Naive B cell (primary cell): ENCODE measurements around the gene H1-8. TPM values are rescaled to one million over a fixed set of nuclear protein-coding genes. Genes with fewer than 3 reads are reported as not detected.
A peak's percentile ranks its signal among the peaks of the same experiment; 100 is the strongest.

ENCODE experiments used
- ATAC-seq, 2 donors: fragments of 150-1000 bp; cut with Tn5 transposase; 2 replicates each; pipeline ENCODE4 v1.10.0; 2021; ENCODE audit warnings: low read depth in 2 of 2, mild to moderate bottlenecking in 2 of 2, moderate library complexity in 2 of 2
- DNase-seq: peaks from one replicate; pipeline ENCODE4 v3.0.0; 2022
- H3K27ac Mint-ChIP-seq, 6 donors: one replicate each; pipeline ENCODE4 v1.8.0; 2020 to 2022; ENCODE audit warnings: mild to moderate bottlenecking in 6 of 6, mixed read lengths in 6 of 6, moderate library complexity in 5 of 6, inconsistent platforms in 2 of 6
- H3K27me3 Mint-ChIP-seq, 3 donors: one replicate each; pipeline ENCODE4 v1.8.0; 2021 to 2022; ENCODE audit warnings: mixed read lengths in 3 of 3, mild to moderate bottlenecking in 1 of 3
- H3K36me3 Mint-ChIP-seq, 2 donors: one replicate each; pipeline ENCODE4 v1.8.0; 2020 to 2022; ENCODE audit warnings: mixed read lengths in 2 of 2, inconsistent platforms in 1 of 2, mild to moderate bottlenecking in 1 of 2
- H3K4me1 Mint-ChIP-seq, 3 donors: one replicate each; pipeline ENCODE4 v1.8.0; 2020 to 2022; ENCODE audit warnings: mixed read lengths in 3 of 3, inconsistent platforms in 1 of 3, mild to moderate bottlenecking in 1 of 3, moderate library complexity in 1 of 3
- H3K4me3 Mint-ChIP-seq, 8 donors: one replicate each; pipeline ENCODE4 v1.8.0; 2020 to 2022; ENCODE audit warnings: mild to moderate bottlenecking in 8 of 8, mixed read lengths in 8 of 8, moderate library complexity in 8 of 8, inconsistent platforms in 2 of 8
- H3K9me3 Mint-ChIP-seq, 7 donors: one replicate each; pipeline ENCODE4 v1.8.0; 2020 to 2022; ENCODE audit warnings: mixed read lengths in 7 of 7, mild to moderate bottlenecking in 5 of 7, inconsistent platforms in 2 of 7, moderate library complexity in 1 of 7
- polyA plus RNA-seq, 6 donors: library from polyadenylated mRNA; unstranded; fragments of 300-500 nt; fragmentation: Illumina TruSeq; gene quantifications; one replicate each; pipeline ENCODE4 v1.2.3, GENCODE V29; 2021; ENCODE audit warnings: low read depth in 6 of 6

H1-8 gene
- polyA plus RNA-seq, 6 donors from 2014 or later = not detected

GRCh38 chr3:129567176-129567705, 24.3 kb downstream of the H1-8 start:
- ATAC-seq = no peak
- Mint-ChIP-seq H3K4me3 (no peak overlapping the region), H3K9me3 (no peaks in the 10 kb centered on the region), H3K27ac (no peak overlapping the region), H3K36me3 (no peaks in the 10 kb centered on the region), H3K4me1 (peaks cover 0 to 9% (median 0%) of the 10 kb centered on the region in 3 donors), H3K27me3 (no peaks in the 10 kb centered on the region)
- no peak for DNase-seq

DNA sequence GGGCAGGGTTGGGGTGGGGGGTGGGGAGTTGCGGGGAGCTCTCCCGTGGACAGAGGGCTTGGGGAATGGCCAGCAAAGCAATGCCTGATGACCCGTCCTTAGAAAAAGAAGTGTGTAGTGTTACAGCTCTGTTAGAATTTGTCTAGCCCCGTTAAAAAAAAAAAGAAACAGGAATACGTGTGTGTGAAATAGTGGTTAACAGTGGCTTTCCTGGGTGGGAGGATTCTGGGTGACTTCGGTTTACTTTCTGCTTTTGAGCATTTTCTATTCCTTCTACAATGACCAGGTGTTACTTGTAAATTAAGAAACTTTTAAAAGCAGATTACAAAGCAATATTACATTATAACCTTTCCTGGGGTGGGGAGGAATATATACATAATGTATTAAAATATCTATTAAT, 25.0 kb downstream of the H1-8 start:
- no peak overlapping the region for H3K4me3 Mint-ChIP-seq
- no peaks in the 10 kb centered on the region for H3K9me3 Mint-ChIP-seq
- H3K27me3 Mint-ChIP-seq = no peaks in the 10 kb centered on the region
- DNase-seq (no peak), ATAC-seq (no peak)
- H3K4me1 Mint-ChIP-seq = peaks cover 0 to 9% (median 0%) of the 10 kb centered on the region in 3 donors
- H3K27ac Mint-ChIP-seq = no peak overlapping the region
- no peaks in the 10 kb centered on the region for H3K36me3 Mint-ChIP-seq

- peaks cover 7 to 19% (median 10%) of the 10 kb centered on the region in 3 donors for H3K4me1 Mint-ChIP-seq
- no peak overlapping the region for H3K27ac Mint-ChIP-seq
- ATAC-seq (no peak), DNase-seq (no peak)
- H3K36me3 Mint-ChIP-seq = no peaks in the 10 kb centered on the region
- H3K4me3 Mint-ChIP-seq = no peak overlapping the region
- H3K27me3 Mint-ChIP-seq = no peaks in the 10 kb centered on the region
- H3K9me3 Mint-ChIP-seq = no peaks in the 10 kb centered on the region
These were observed 26.9 kb downstream of the H1-8 start for GRCh38 chr3:129569856-129570255.

GRCh38 chr3:129571605-129572547, 28.9 kb downstream of the H1-8 start:
- no peak for DNase-seq
- no peak for ATAC-seq
- Mint-ChIP-seq H3K9me3 (no peaks in the 10 kb centered on the region), H3K27ac (peak overlapping the region in 4 of 6 donors; percentile 34 to 92 (median 43)), H3K4me3 (no peak overlapping the region), H3K36me3 (no peaks in the 10 kb centered on the region), H3K27me3 (no peaks in the 10 kb centered on the region), H3K4me1 (peaks cover 28 to 36% (median 29%) of the 10 kb centered on the region in 3 donors)

DNA sequence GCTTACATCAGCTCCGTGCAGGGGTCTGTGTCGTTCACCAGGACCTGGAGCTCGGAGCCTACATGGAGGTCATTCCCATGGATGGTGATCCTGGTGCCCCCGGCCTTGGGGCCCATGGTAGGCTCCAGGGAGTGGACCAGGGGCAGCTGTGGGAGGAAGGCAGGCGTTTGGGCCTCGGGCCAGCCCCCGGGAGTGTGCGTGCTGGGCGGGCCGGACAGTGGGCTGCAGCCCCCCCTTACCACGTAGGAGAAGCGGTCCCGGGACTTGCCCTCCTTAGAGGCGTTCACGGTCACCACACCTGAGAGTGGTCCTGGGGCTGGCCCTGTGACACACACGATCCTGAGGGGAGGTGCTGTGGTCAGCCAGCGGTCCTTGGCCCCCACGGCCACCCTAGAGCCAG, 29.6 kb downstream of the H1-8 start:
- Mint-ChIP-seq H3K36me3 (no peaks in the 10 kb centered on the region), H3K9me3 (no peaks in the 10 kb centered on the region)
- ATAC-seq = no peak

GRCh38 chr3:129573493-129573892, 30.5 kb downstream of the H1-8 start:
- Mint-ChIP-seq H3K36me3 (no peaks in the 10 kb centered on the region), H3K4me1 (peaks cover 40 to 46% (median 45%) of the 10 kb centered on the region in 3 donors), H3K4me3 (peak overlapping the region in 1 of 8 donors; percentile 29), H3K27ac (peak overlapping the region in 2 of 6 donors; percentile 68 to 81), H3K27me3 (no peaks in the 10 kb centered on the region), H3K9me3 (no peaks in the 10 kb centered on the region)
- ATAC-seq (no peak), DNase-seq (no peak)

More for the DNA sequence above, 29.6 kb downstream of the H1-8 start:
- no peak overlapping the region for H3K4me3 Mint-ChIP-seq
- no peak for DNase-seq
- H3K27ac Mint-ChIP-seq = peak overlapping the region in 2 of 6 donors; percentile 34 to 42
- H3K4me1 Mint-ChIP-seq = peaks cover 31 to 38% (median 36%) of the 10 kb centered on the region in 3 donors
- H3K27me3 Mint-ChIP-seq = no peaks in the 10 kb centered on the region

- peaks cover 47 to 53% (median 52%) of the 10 kb centered on the region in 3 donors for H3K4me1 Mint-ChIP-seq
- no peaks in the 10 kb centered on the region for H3K36me3 Mint-ChIP-seq
- H3K9me3 Mint-ChIP-seq = no peaks in the 10 kb centered on the region
- DNase-seq = no peak
- ATAC-seq = no peak
- peak overlapping the region in 3 of 6 donors; percentile 53 to 95 (median 82) for H3K27ac Mint-ChIP-seq
- H3K27me3 Mint-ChIP-seq = no peaks in the 10 kb centered on the region
- H3K4me3 Mint-ChIP-seq = no peak overlapping the region
These were observed 31.2 kb downstream of the H1-8 start for GRCh38 chr3:129574206-129574605.

DNA sequence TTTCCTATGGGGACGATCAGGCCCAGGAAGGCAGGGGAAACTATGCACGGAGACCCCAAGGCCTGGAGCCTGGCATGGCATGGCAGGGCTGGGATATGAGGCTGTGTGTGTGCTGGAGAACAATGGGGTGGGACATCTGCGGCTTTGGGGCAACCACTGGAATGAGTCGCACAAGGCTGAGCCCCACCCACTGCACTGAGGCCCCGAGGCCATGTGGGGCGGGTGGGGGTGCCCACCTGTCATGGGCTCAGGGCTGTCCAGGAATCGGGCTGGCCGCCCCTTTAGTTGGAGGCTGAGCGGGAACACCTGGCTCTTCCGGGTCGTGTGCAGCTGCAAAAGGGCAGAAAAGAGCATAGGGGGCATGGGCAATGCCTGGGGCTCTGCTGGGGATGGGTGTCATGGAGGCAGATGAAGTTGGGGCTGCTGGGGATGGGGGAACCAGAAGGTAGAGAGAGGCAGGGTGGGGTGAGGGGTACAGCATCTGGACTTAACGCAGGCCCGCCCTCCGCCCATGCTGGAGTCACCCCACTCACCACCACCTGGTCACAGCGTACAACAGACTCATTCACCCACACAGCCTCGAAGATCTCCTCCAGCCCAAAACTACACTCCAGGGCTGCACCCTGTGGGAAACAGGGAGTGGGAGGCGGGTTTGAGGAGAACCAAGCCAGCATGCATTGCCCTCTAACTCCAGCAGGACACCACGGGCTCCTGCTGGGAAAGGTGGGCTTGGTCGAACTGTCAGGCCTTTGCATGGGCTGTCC, 32.4 kb downstream of the H1-8 start:
- Mint-ChIP-seq H3K36me3 (no peaks in the 10 kb centered on the region), H3K4me1 (peaks cover 51 to 57% (median 53%) of the 10 kb centered on the region in 3 donors), H3K9me3 (no peaks in the 10 kb centered on the region), H3K4me3 (peak overlapping the region in 5 of 8 donors; percentile 22 to 85 (median 49)), H3K27me3 (no peaks in the 10 kb centered on the region), H3K27ac (peak overlapping the region in 4 of 6 donors; percentile 32 to 95 (median 69))
- DNase-seq (no peak), ATAC-seq (no peak)

GRCh38 chr3:129575997-129576384, 33.0 kb downstream of the H1-8 start:
- H3K27me3 Mint-ChIP-seq = no peaks in the 10 kb centered on the region
- peak overlapping the region in 7 of 8 donors; percentile 25 to 88 (median 80) for H3K4me3 Mint-ChIP-seq
- H3K4me1 Mint-ChIP-seq = peaks cover 51 to 57% (median 52%) of the 10 kb centered on the region in 3 donors
- peak overlapping the region in 4 of 6 donors; percentile 87 to 95 (median 92) for H3K27ac Mint-ChIP-seq
- no peak for ATAC-seq
- H3K9me3 Mint-ChIP-seq = no peaks in the 10 kb centered on the region
- DNase-seq = no peak
- no peaks in the 10 kb centered on the region for H3K36me3 Mint-ChIP-seq

- Mint-ChIP-seq H3K27me3 (no peaks in the 10 kb centered on the region), H3K27ac (peak overlapping the region; percentile 56 to 95 (median 94)), H3K4me3 (peak overlapping the region; percentile 37 to 88 (median 82)), H3K4me1 (peaks cover 49 to 57% (median 51%) of the 10 kb centered on the region in 3 donors), H3K9me3 (no peaks in the 10 kb centered on the region), H3K36me3 (no peaks in the 10 kb centered on the region)
- DNase-seq (peak; percentile 79), ATAC-seq (peak; percentile 79 to 80)
These were observed 33.8 kb downstream of the H1-8 start for GRCh38 chr3:129576514-129577352.

GRCh38 chr3:129577366-129577765, 34.4 kb downstream of the H1-8 start:
- Mint-ChIP-seq H3K27ac (peak overlapping the region in 3 of 6 donors; percentile 92 to 95 (median 94)), H3K9me3 (no peaks in the 10 kb centered on the region), H3K4me3 (peak overlapping the region in 5 of 8 donors; percentile 75 to 87 (median 80)), H3K36me3 (no peaks in the 10 kb centered on the region), H3K4me1 (peaks cover 44 to 57% (median 51%) of the 10 kb centered on the region in 3 donors), H3K27me3 (no peaks in the 10 kb centered on the region)
- ATAC-seq (no peak), DNase-seq (no peak)

GRCh38 chr3:129577925-129578786, 35.2 kb downstream of the H1-8 start:
- H3K4me1 Mint-ChIP-seq = peaks cover 42 to 61% (median 51%) of the 10 kb centered on the region in 3 donors
- peak; percentile 74 for DNase-seq
- peak; percentile 65 to 72 for ATAC-seq

More at GRCh38 chr3:129577925-129578786, 35.2 kb downstream of the H1-8 start:
- H3K27me3 Mint-ChIP-seq = no peaks in the 10 kb centered on the region
- no peaks in the 10 kb centered on the region for H3K36me3 Mint-ChIP-seq
- H3K9me3 Mint-ChIP-seq = no peaks in the 10 kb centered on the region
- H3K27ac Mint-ChIP-seq = peak overlapping the region; percentile 72 to 96 (median 94)
- H3K4me3 Mint-ChIP-seq = peak overlapping the region; percentile 22 to 86 (median 80)
